ENCODE data around the gene HERPUD1. TPM values are rescaled to one million over a fixed set of nuclear protein-coding genes. Genes with fewer than 3 reads are reported as not detected.

The HERPUD1 gene
- total and polyA plus RNA-seq, 2 of the 8 experiments (the other 6 are each of a cell fraction or from before 2014, with no cell fraction given) = 23.3 to 34.7 TPM

DNA sequence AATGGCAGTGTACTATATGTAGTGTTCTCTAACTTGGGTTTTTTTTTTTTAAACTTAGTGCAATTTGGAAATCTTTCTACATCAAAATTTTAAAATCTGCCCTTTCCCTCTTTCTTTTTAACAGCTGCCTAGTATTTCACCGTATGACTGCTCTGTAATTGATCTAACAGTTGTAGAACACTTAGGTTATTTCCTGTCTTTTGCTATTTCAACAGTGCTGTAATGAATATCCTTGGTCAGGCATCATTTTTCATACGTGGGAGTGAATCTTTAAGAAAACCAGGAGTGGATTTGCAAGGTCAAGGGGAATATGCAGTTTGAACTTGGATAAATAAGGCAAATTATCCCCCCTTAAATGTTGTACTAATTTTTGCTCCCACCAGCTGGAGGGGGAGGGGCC, 61.3 kb downstream of the HERPUD1 start:
- Histone ChIP-seq H4K5ac (ENCODE audit: insufficient read length, low read depth, low read length) (no peak overlapping the region), H3K14ac (ENCODE audit: insufficient read length) (no peak overlapping the region), H2AK5ac (ENCODE audit: low read depth, low read length) (no peak overlapping the region), H2BK120ac (replicated peaks; ENCODE audit: low read depth, low read length) (no peak overlapping the region), H2BK5ac (ENCODE audit: low read depth, low read length) (no peak overlapping the region), H2BK12ac (ENCODE audit: low read depth, low read length) (no peak overlapping the region), H3K36me3 (ENCODE audit: control insufficient read depth in 2 of 4, insufficient read depth in 4 of 4, low read length in 3 of 4) (no peaks in the 10 kb centered on the region), H3K4me2 (ENCODE audit: insufficient read depth in 1 of 2, low read depth in 2 of 2, low read length in 2 of 2) (no peak overlapping the region), H3K79me2 (ENCODE audit: control insufficient read depth in 1 of 2, insufficient read depth in 2 of 2, low read length in 2 of 2) (no peaks in the 10 kb centered on the region), H3K56ac (replicated peaks; ENCODE audit: insufficient read length, low read depth, low read length) (no peak overlapping the region), H3K23me2 (ENCODE audit: low read depth, low read length) (peaks cover 8% of the 10 kb centered on the region; the same call in 1 of the 2 replicates), H4K91ac (replicated peaks; ENCODE audit: insufficient read length, low read length) (no peak overlapping the region), H3K23ac (ENCODE audit: insufficient read length) (no peak overlapping the region), H3K79me1 (ENCODE audit: low read depth, low read length) (no peaks in the 10 kb centered on the region), H3K4me3 (ENCODE audit: extremely low read depth in 1 of 4, insufficient read depth in 2 of 4, low read depth in 3 of 4, low read length in 4 of 4) (no peak overlapping the region), H4K20me1 (replicated peaks in 1 of 2; ENCODE audit: control insufficient read depth in 1 of 2, insufficient read depth in 2 of 2, low read length in 2 of 2) (no peaks in the 10 kb centered on the region), H3K27ac (ENCODE audit: low read depth, low read length) (no peak overlapping the region), H3K4me1 (replicated peaks in 1 of 4; ENCODE audit: control insufficient read depth in 3 of 4, insufficient read depth in 4 of 4, low read length in 3 of 4) (peaks cover 0 to 9% (median 3%) of the 10 kb centered on the region in 4 experiments; a peak in 4 of 7 replicates), H2BK20ac (ENCODE audit: low read length) (no peak overlapping the region), H3K27me3 (replicated peaks in 1 of 4; ENCODE audit: control insufficient read depth in 3 of 4, extremely low read depth in 1 of 4, insufficient read depth in 3 of 4, low read length in 3 of 4) (peaks cover 0 to 28% (median 26%) of the 10 kb centered on the region in 4 experiments; a peak in 6 of 7 replicates), H3K4ac (replicated peaks; ENCODE audit: insufficient read length, low read depth, low read length) (no peak overlapping the region), H2AFZ (ENCODE audit: low read length) (no peak overlapping the region), H3K9me3 (ENCODE audit: insufficient read depth in 2 of 2, low read depth in 1 of 2, low read length in 1 of 2) (no peaks in the 10 kb centered on the region), H3K18ac (ENCODE audit: extremely low read depth, low read length) (no peak overlapping the region), H3K9ac (replicated peaks in 1 of 4; ENCODE audit: extremely low read depth in 1 of 4, low read depth in 3 of 4, low read length in 3 of 4) (no peak overlapping the region), H2BK15ac (ENCODE audit: low read length) (no peak overlapping the region), H4K8ac (ENCODE audit: extremely low read depth, insufficient read depth, low read length) (no peak overlapping the region)
- ChIA-PET CTCF (ENCODE audit: partially characterized antibody) (interaction anchor here (0.7 kb wide), 1 partner anchor 984 kb away, joined by 3 read pairs; no protein-coding TSS in a partner anchor), POLR2A (ENCODE audit: partially characterized antibody) (no interaction called here)
- WGBS, 2 experiments (ENCODE audit: extremely low coverage in 1 of 2, insufficient coverage in 1 of 2, insufficient read length in 1 of 2, insufficient replicate concordance in 2 of 2, low coverage in 1 of 2, low lambda C conversion rate in 2 of 2, missing lambda C conversion rate in 1 of 2) = 83% methylated on average over 2 of the region's 2 CpGs; no CpG with 5 or more reads in 1 of the 2 experiments
- FAIRE-seq (no peak), DNase-seq (ENCODE audit: low read depth in 1 of 2, low spot score in 2 of 2) (no peak)
- TF ChIP-seq TCF12 (IDR thresholded peaks at IDR 0.05; ENCODE audit: low read depth, low read length) (no peak), CREB1 (IDR thresholded peaks at IDR 0.05) (no peak), BCL11A (IDR thresholded peaks at IDR 0.05; ENCODE audit: low read depth in 2 of 2, low read length in 2 of 2) (no peak)
